Measurements from ENCODE around the gene LRRC41. TPM values are rescaled to one million over a fixed set of nuclear protein-coding genes. Genes with fewer than 3 reads are reported as not detected.

LRRC41 gene
- total and polyA plus RNA-seq, 2 experiments from 2014 or later: 20.1 to 69.4 TPM

GRCh38 chr1:46352363-46352762 lies 48.9 kb upstream of the LRRC41 start (continued):
- TF ChIP-seq REST (IDR thresholded peaks at IDR 0.05; ENCODE audit: unreplicated experiment): no peak

GRCh38 chr1:46345281-46345680 lies 41.9 kb upstream of the LRRC41 start:
- no peak overlapping the region for H3K4me2 ChIP-seq
- no peak overlapping the region for H3K4me3 ChIP-seq
- Mint-ChIP-seq H3K4me3 (no peak overlapping the region), H3K4me1 (peaks cover 13% of the 10 kb centered on the region; the same call in 2 of the 3 replicates), H3K27ac (no peak overlapping the region), H3K36me3 (ENCODE audit: low read depth) (peaks cover 72% of the 10 kb centered on the region), H3K27me3 (ENCODE audit: insufficient read depth, low read depth, poor library complexity) (peaks cover 13% of the 10 kb centered on the region), H3K9me3 (no peaks in the 10 kb centered on the region)
- no peak for TF ChIP-seq ZNF114 (CRISPR knock-in tag; IDR thresholded peaks at IDR 0.05)
- TF ChIP-seq ETS1 (IDR thresholded peaks at IDR 0.05): no peak
- H3K79me2 ChIP-seq (replicated peaks; ENCODE audit: insufficient read depth): peaks cover 20% of the 10 kb centered on the region
- no peaks in the 10 kb centered on the region for H4K20me1 ChIP-seq (replicated peaks; ENCODE audit: insufficient read depth)
- no peaks in the 10 kb centered on the region for H3K27me3 ChIP-seq (ENCODE audit: insufficient read depth)
- H3K27ac ChIP-seq (ENCODE audit: low read depth): no peak overlapping the region
- no peak for ATAC-seq
- no peaks in the 10 kb centered on the region for H3K9me2 ChIP-seq (ENCODE audit: insufficient read depth)
- DNase-seq (ENCODE audit: low spot score): no peak
- peaks cover 35% of the 10 kb centered on the region for H3K36me3 ChIP-seq (ENCODE audit: insufficient read depth)
- no peak overlapping the region for H2AFZ ChIP-seq
- peaks cover 5% of the 10 kb centered on the region; the same call in 1 of the 2 replicates for H3K4me1 ChIP-seq (ENCODE audit: insufficient read depth)
- H3F3A ChIP-seq (replicated peaks; ENCODE audit: low read depth): peaks cover 10% of the 10 kb centered on the region; the same call in 1 of the 2 replicates

GRCh38 chr1:46344481-46344880 lies 41.1 kb upstream of the LRRC41 start:
- Histone ChIP-seq H3K4me3 (no peak overlapping the region), H2AFZ (no peak overlapping the region), H3K9me2 (ENCODE audit: insufficient read depth) (no peaks in the 10 kb centered on the region), H3K27ac (ENCODE audit: low read depth) (no peak overlapping the region), H3K4me1 (ENCODE audit: insufficient read depth) (peaks cover 7% of the 10 kb centered on the region), H4K20me1 (replicated peaks; ENCODE audit: insufficient read depth) (no peaks in the 10 kb centered on the region), H3K27me3 (ENCODE audit: insufficient read depth) (no peaks in the 10 kb centered on the region), H3F3A (replicated peaks; ENCODE audit: low read depth) (peaks cover 12% of the 10 kb centered on the region), H3K79me2 (replicated peaks; ENCODE audit: insufficient read depth) (peaks cover 20% of the 10 kb centered on the region), H3K4me2 (no peak overlapping the region), H3K36me3 (ENCODE audit: insufficient read depth) (peaks cover 28% of the 10 kb centered on the region)
- ATAC-seq (no peak), DNase-seq (ENCODE audit: low spot score) (no peak)
- peaks cover 15% of the 10 kb centered on the region; the same call in 2 of the 3 replicates for H3K4me1 Mint-ChIP-seq
- peaks cover 13% of the 10 kb centered on the region for H3K27me3 Mint-ChIP-seq (ENCODE audit: insufficient read depth, low read depth, poor library complexity)
- TF ChIP-seq EZH2phosphoT487 (IDR thresholded peaks at IDR 0.05; ENCODE audit: unreplicated experiment) (no peak), STAT1 (IDR thresholded peaks at IDR 0.05; ENCODE audit: unreplicated experiment) (no peak), NANOG (IDR thresholded peaks at IDR 0.05; ENCODE audit: borderline replicate concordance) (no peak), REST (IDR thresholded peaks at IDR 0.05; ENCODE audit: unreplicated experiment) (no peak)
- H3K36me3 Mint-ChIP-seq (ENCODE audit: low read depth): peaks cover 64% of the 10 kb centered on the region
- no peak overlapping the region for H3K27ac Mint-ChIP-seq
- no peak overlapping the region for H3K4me3 Mint-ChIP-seq
- no peaks in the 10 kb centered on the region for H3K9me3 Mint-ChIP-seq

Data from GM23338 (cell line).